Measurements from ENCODE around the gene ZNF432.

GRCh38 chr19:51983361-51983760 is 65.3 kb downstream of the ZNF432 start:
- TF ChIP-seq CTCF (IDR thresholded peaks at IDR 0.05), result no peak
- TF ChIP-seq POLR2A (IDR thresholded peaks at IDR 0.05), result no peak
